GM12801 (cell line): ENCODE measurements around the gene CORIN.

Experiments used
- TF ChIP-seq, protein P1 (sequence below): IDR thresholded peaks from one replicate; pipeline ENCODE4 v1.5.1; 2011; ENCODE audit warnings: control low read depth; ENCODE audit not compliant: insufficient read length; ENCODE audit errors: extremely low read depth

The CORIN gene

GRCh38 chr4:47747211-47747610 lies 90.7 kb downstream of the CORIN start:
- TF ChIP-seq, protein P1, sequence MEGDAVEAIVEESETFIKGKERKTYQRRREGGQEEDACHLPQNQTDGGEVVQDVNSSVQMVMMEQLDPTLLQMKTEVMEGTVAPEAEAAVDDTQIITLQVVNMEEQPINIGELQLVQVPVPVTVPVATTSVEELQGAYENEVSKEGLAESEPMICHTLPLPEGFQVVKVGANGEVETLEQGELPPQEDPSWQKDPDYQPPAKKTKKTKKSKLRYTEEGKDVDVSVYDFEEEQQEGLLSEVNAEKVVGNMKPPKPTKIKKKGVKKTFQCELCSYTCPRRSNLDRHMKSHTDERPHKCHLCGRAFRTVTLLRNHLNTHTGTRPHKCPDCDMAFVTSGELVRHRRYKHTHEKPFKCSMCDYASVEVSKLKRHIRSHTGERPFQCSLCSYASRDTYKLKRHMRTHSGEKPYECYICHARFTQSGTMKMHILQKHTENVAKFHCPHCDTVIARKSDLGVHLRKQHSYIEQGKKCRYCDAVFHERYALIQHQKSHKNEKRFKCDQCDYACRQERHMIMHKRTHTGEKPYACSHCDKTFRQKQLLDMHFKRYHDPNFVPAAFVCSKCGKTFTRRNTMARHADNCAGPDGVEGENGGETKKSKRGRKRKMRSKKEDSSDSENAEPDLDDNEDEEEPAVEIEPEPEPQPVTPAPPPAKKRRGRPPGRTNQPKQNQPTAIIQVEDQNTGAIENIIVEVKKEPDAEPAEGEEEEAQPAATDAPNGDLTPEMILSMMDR = no peak

GRCh38 chr4:47746122-47746521 lies 91.7 kb downstream of the CORIN start:
- TF ChIP-seq, protein P1 = no peak

GRCh38 chr4:47744843-47745382 lies 93.0 kb downstream of the CORIN start:
- TF ChIP-seq, protein P1 = no peak

GRCh38 chr4:47744253-47744652 lies 93.6 kb downstream of the CORIN start:
- TF ChIP-seq, protein P1 = no peak

DNA sequence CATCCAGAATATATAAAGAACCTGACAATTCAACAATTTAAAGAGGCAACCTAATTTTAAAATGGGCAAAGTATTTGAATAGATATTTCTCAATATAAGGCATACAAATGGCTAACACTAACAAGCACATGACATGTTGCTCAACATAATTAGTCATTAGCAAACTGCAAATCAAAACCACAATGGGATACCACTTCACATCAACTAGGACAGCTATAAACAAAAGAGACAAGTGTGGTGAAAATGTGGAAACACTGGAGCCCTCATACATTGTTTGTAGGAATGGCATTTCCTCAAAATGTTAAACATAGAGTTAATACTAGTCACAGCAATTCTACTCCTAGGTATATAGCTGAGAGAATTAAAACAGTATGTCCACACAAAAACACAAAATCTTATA lies 96.7 kb downstream of the CORIN start:
- TF ChIP-seq, protein P1 = no peak

- TF ChIP-seq, protein P1 = no peak
Measured at GRCh38 chr4:47737326-47737725, 100.5 kb downstream of the CORIN start.

DNA sequence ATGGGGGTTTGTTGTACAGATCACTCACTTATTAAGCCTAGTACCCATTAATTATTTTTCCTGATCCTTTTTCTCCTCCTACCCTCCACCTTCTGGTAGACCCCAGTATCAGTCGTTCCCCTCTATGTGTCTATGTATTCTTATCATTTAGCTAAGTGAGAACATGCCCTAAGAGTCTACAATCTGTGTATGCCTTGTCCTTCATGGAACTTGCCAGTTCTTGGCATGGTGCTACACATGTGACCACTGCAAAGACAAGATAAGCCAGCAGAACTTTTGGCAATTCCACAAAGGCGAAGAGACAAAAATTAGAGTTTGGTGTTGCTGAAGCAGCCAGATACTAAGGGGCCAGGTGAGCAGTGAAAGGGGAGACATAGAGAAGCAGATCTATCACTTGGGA lies 101.3 kb downstream of the CORIN start:
- TF ChIP-seq, protein P1 = no peak
